ENCODE results near the gene L3MBTL4. TPM values are rescaled to one million over a fixed set of nuclear protein-coding genes. Genes with fewer than 3 reads are reported as not detected.

L3MBTL4 gene
- total and polyA plus RNA-seq, 9 of the 15 experiments (the other 6 are each of a cell fraction or from before 2014, with no cell fraction given): not detected

DNA sequence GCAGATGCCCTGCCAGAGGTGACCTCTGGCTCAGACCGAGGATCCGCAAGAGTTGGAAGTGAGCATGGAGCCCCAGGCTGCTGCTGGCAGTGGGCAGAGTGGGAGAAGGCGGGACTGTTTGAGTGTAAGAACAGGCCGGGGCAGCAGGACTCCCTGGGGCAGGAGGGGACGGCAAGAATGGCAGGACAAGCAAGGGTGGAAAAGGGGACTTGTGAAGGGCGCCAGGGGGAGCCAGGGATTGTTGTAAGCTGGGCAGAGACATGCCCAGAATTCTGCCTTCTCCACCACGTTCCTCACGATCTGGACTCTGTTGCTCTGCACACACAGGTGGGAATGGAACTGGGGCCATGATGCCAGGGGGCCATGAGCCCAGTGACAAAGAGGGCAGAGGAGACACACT is 447.0 kb downstream of the L3MBTL4 start:
- in situ Hi-C loops (cut with MboI): no loop called here
- no peaks in the 10 kb centered on the region for H3K4me1 ChIP-seq (replicated peaks in 1 of 2; ENCODE audit: control insufficient read depth in 2 of 2, insufficient read depth in 2 of 2, low read length in 2 of 2)
- H3K36me3 ChIP-seq (ENCODE audit: control insufficient read depth, insufficient read depth, low read length): no peaks in the 10 kb centered on the region
- DNase-seq (ENCODE audit: extremely low read depth in 1 of 4, low spot score in 3 of 4): no peak
- no TSS peak for BruUV-seq (replicated peaks)
- CTCF ChIA-PET (ENCODE audit: low intra/inter-chr PET ratio): no interaction called here
- intact Hi-C loops (cut with micrococcal nuclease): no loop called here
- 0% methylated on average over 8 of the region's 8 CpGs for WGBS (ENCODE audit: insufficient coverage, low coverage, missing lambda C conversion rate)
- H3K27ac ChIP-seq (ENCODE audit: extremely low read depth, low read depth, low read length): no peak overlapping the region
- H3K4me3 ChIP-seq: no peak overlapping the region
- H3K4me2 ChIP-seq (ENCODE audit: insufficient read depth, low read length): no peak overlapping the region
- H4K20me1 ChIP-seq (replicated peaks; ENCODE audit: control insufficient read depth, insufficient read depth, low read length): no peaks in the 10 kb centered on the region
- H2AFZ ChIP-seq (ENCODE audit: low read depth, low read length): no peak overlapping the region
- H3K79me2 ChIP-seq (ENCODE audit: control insufficient read depth, insufficient read depth, low read length): no peaks in the 10 kb centered on the region
- H3K9me3 ChIP-seq (replicated peaks; ENCODE audit: control insufficient read depth, insufficient read depth, low read depth, low read length): no peaks in the 10 kb centered on the region
- H3K9ac ChIP-seq (ENCODE audit: insufficient read depth in 1 of 2, low read depth in 2 of 2, low read length in 2 of 2): no peak overlapping the region
- no peaks in the 10 kb centered on the region for H3K27me3 ChIP-seq (ENCODE audit: control insufficient read depth in 2 of 2, insufficient read depth in 2 of 2, low read length in 2 of 2)
- ATAC-seq: no peak
- POLR2A ChIA-PET: interaction anchor here (0.6 to 0.8 kb wide), 2 partner anchors 11 to 52 kb away, joined by 3 read pairs; no protein-coding TSS in a partner anchor
- no peaks in the 10 kb centered on the region for H3K9me1 ChIP-seq (ENCODE audit: control insufficient read depth, insufficient read depth, low read length)
- no peak for FAIRE-seq
- no peak for TF ChIP-seq ETV5 (CRISPR knock-in tag; IDR thresholded peaks at IDR 0.05; ENCODE audit: low read depth)
- TF ChIP-seq GATAD2A (IDR thresholded peaks at IDR 0.05): no peak
- no peak for TF ChIP-seq KAT2B (IDR thresholded peaks at IDR 0.05; ENCODE audit: low read depth, low read length)
- TF ChIP-seq, protein P1, sequence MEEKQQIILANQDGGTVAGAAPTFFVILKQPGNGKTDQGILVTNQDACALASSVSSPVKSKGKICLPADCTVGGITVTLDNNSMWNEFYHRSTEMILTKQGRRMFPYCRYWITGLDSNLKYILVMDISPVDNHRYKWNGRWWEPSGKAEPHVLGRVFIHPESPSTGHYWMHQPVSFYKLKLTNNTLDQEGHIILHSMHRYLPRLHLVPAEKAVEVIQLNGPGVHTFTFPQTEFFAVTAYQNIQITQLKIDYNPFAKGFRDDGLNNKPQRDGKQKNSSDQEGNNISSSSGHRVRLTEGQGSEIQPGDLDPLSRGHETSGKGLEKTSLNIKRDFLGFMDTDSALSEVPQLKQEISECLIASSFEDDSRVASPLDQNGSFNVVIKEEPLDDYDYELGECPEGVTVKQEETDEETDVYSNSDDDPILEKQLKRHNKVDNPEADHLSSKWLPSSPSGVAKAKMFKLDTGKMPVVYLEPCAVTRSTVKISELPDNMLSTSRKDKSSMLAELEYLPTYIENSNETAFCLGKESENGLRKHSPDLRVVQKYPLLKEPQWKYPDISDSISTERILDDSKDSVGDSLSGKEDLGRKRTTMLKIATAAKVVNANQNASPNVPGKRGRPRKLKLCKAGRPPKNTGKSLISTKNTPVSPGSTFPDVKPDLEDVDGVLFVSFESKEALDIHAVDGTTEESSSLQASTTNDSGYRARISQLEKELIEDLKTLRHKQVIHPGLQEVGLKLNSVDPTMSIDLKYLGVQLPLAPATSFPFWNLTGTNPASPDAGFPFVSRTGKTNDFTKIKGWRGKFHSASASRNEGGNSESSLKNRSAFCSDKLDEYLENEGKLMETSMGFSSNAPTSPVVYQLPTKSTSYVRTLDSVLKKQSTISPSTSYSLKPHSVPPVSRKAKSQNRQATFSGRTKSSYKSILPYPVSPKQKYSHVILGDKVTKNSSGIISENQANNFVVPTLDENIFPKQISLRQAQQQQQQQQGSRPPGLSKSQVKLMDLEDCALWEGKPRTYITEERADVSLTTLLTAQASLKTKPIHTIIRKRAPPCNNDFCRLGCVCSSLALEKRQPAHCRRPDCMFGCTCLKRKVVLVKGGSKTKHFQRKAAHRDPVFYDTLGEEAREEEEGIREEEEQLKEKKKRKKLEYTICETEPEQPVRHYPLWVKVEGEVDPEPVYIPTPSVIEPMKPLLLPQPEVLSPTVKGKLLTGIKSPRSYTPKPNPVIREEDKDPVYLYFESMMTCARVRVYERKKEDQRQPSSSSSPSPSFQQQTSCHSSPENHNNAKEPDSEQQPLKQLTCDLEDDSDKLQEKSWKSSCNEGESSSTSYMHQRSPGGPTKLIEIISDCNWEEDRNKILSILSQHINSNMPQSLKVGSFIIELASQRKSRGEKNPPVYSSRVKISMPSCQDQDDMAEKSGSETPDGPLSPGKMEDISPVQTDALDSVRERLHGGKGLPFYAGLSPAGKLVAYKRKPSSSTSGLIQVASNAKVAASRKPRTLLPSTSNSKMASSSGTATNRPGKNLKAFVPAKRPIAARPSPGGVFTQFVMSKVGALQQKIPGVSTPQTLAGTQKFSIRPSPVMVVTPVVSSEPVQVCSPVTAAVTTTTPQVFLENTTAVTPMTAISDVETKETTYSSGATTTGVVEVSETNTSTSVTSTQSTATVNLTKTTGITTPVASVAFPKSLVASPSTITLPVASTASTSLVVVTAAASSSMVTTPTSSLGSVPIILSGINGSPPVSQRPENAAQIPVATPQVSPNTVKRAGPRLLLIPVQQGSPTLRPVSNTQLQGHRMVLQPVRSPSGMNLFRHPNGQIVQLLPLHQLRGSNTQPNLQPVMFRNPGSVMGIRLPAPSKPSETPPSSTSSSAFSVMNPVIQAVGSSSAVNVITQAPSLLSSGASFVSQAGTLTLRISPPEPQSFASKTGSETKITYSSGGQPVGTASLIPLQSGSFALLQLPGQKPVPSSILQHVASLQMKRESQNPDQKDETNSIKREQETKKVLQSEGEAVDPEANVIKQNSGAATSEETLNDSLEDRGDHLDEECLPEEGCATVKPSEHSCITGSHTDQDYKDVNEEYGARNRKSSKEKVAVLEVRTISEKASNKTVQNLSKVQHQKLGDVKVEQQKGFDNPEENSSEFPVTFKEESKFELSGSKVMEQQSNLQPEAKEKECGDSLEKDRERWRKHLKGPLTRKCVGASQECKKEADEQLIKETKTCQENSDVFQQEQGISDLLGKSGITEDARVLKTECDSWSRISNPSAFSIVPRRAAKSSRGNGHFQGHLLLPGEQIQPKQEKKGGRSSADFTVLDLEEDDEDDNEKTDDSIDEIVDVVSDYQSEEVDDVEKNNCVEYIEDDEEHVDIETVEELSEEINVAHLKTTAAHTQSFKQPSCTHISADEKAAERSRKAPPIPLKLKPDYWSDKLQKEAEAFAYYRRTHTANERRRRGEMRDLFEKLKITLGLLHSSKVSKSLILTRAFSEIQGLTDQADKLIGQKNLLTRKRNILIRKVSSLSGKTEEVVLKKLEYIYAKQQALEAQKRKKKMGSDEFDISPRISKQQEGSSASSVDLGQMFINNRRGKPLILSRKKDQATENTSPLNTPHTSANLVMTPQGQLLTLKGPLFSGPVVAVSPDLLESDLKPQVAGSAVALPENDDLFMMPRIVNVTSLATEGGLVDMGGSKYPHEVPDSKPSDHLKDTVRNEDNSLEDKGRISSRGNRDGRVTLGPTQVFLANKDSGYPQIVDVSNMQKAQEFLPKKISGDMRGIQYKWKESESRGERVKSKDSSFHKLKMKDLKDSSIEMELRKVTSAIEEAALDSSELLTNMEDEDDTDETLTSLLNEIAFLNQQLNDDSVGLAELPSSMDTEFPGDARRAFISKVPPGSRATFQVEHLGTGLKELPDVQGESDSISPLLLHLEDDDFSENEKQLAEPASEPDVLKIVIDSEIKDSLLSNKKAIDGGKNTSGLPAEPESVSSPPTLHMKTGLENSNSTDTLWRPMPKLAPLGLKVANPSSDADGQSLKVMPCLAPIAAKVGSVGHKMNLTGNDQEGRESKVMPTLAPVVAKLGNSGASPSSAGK (IDR thresholded peaks at IDR 0.05): no peak
- TF ChIP-seq, protein P2, sequence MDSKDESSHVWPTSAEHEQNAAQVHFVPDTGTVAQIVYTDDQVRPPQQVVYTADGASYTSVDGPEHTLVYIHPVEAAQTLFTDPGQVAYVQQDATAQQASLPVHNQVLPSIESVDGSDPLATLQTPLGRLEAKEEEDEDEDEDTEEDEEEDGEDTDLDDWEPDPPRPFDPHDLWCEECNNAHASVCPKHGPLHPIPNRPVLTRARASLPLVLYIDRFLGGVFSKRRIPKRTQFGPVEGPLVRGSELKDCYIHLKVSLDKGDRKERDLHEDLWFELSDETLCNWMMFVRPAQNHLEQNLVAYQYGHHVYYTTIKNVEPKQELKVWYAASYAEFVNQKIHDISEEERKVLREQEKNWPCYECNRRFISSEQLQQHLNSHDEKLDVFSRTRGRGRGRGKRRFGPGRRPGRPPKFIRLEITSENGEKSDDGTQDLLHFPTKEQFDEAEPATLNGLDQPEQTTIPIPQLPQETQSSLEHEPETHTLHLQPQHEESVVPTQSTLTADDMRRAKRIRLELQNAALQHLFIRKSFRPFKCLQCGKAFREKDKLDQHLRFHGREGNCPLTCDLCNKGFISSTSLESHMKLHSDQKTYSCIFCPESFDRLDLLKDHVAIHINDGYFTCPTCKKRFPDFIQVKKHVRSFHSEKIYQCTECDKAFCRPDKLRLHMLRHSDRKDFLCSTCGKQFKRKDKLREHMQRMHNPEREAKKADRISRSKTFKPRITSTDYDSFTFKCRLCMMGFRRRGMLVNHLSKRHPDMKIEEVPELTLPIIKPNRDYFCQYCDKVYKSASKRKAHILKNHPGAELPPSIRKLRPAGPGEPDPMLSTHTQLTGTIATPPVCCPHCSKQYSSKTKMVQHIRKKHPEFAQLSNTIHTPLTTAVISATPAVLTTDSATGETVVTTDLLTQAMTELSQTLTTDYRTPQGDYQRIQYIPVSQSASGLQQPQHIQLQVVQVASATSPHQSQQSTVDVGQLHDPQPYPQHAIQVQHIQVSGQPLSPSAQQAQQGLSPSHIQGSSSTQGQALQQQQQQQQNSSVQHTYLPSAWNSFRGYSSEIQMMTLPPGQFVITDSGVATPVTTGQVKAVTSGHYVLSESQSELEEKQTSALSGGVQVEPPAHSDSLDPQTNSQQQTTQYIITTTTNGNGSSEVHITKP (IDR thresholded peaks at IDR 0.05; ENCODE audit: partially characterized antibody): no peak
- TF ChIP-seq, protein P3, sequence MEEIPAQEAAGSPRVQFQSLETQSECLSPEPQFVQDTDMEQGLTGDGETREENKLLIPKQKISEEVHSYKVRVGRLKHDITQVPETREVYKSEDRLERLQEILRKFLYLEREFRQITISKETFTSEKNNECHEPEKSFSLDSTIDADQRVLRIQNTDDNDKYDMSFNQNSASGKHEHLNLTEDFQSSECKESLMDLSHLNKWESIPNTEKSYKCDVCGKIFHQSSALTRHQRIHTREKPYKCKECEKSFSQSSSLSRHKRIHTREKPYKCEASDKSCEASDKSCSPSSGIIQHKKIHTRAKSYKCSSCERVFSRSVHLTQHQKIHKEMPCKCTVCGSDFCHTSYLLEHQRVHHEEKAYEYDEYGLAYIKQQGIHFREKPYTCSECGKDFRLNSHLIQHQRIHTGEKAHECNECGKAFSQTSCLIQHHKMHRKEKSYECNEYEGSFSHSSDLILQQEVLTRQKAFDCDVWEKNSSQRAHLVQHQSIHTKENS (CRISPR knock-in tag; IDR thresholded peaks at IDR 0.05): no peak
- TF ChIP-seq RFX1 (IDR thresholded peaks at IDR 0.05): no peak

Data from K562 (cell line).